ENCODE data around the gene PCDH9.

Gene PCDH9

DNA sequence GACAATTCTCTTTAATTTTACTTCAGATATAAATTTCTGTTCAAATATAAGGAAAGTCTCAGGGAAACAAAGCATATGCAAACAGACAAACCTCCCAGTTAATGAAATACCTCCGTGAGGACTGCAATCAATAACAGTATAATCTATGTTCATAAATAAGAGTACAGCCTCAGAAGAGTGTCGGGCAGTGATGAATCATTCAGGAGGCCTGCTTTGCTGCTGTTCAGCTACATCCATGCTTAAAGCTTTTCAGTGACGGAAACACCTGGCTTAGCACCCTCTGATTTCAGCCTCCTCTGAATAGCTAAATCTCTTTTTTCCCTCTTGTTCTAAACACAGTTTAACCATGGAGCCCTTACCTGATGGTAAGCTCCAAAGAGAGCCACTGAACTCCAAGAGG, 69.0 kb downstream of the PCDH9 start:
- Histone ChIP-seq H3K27me3 (ENCODE audit: insufficient read depth, low read depth) (no peaks in the 10 kb centered on the region), H2AFZ (ENCODE audit: low read depth) (no peak overlapping the region), H4K20me1 (ENCODE audit: insufficient read depth) (no peaks in the 10 kb centered on the region), H3K79me2 (ENCODE audit: insufficient read depth, low read depth) (no peaks in the 10 kb centered on the region), H3K4me1 (ENCODE audit: low read depth, poor library complexity, severe bottlenecking) (no peaks in the 10 kb centered on the region), H3K36me3 (ENCODE audit: insufficient read depth) (no peaks in the 10 kb centered on the region), H3K4me3 (IDR thresholded peaks at IDR 0.05; ENCODE audit: insufficient read depth, low read depth, low read length) (no peak overlapping the region), H3K9ac (no peak overlapping the region), H3K27ac (no peak overlapping the region), H3K4me2 (no peak overlapping the region)
- TF ChIP-seq, protein P1, sequence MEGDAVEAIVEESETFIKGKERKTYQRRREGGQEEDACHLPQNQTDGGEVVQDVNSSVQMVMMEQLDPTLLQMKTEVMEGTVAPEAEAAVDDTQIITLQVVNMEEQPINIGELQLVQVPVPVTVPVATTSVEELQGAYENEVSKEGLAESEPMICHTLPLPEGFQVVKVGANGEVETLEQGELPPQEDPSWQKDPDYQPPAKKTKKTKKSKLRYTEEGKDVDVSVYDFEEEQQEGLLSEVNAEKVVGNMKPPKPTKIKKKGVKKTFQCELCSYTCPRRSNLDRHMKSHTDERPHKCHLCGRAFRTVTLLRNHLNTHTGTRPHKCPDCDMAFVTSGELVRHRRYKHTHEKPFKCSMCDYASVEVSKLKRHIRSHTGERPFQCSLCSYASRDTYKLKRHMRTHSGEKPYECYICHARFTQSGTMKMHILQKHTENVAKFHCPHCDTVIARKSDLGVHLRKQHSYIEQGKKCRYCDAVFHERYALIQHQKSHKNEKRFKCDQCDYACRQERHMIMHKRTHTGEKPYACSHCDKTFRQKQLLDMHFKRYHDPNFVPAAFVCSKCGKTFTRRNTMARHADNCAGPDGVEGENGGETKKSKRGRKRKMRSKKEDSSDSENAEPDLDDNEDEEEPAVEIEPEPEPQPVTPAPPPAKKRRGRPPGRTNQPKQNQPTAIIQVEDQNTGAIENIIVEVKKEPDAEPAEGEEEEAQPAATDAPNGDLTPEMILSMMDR (conservative IDR thresholded peaks at IDR 0.05; ENCODE audit: low read depth, low read length) = no peak

DNA sequence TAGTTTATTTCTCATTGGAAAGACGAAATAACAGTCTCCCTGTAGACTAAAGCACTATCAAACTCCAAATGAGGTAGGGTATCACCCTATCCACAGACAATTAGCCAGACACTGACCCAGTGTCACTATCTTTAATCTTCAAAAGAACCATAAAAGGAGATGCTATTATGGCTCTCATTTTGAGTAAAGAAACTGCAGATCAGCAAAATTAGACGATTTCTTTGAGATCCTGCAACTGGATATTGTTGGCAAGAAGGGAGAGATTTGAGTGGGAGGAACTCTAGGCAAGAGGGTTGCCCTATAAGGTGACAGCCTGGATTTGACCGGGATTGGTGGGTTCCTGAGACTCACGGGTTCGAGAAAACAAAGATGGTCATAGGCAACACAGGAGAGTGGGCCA, 71.2 kb downstream of the PCDH9 start:
- Histone ChIP-seq H3K4me1 (ENCODE audit: low read depth, poor library complexity, severe bottlenecking) (no peaks in the 10 kb centered on the region), H3K27me3 (ENCODE audit: insufficient read depth, low read depth) (no peaks in the 10 kb centered on the region), H3K36me3 (ENCODE audit: insufficient read depth) (no peaks in the 10 kb centered on the region), H4K20me1 (ENCODE audit: insufficient read depth) (no peaks in the 10 kb centered on the region), H3K4me3 (IDR thresholded peaks at IDR 0.05; ENCODE audit: insufficient read depth, low read depth, low read length) (no peak overlapping the region), H3K4me2 (no peak overlapping the region), H3K9ac (no peak overlapping the region), H3K27ac (no peak overlapping the region), H2AFZ (ENCODE audit: low read depth) (no peak overlapping the region), H3K79me2 (ENCODE audit: insufficient read depth, low read depth) (no peaks in the 10 kb centered on the region)
- TF ChIP-seq, protein P1 (conservative IDR thresholded peaks at IDR 0.05; ENCODE audit: low read depth, low read length) = no peak

DNA sequence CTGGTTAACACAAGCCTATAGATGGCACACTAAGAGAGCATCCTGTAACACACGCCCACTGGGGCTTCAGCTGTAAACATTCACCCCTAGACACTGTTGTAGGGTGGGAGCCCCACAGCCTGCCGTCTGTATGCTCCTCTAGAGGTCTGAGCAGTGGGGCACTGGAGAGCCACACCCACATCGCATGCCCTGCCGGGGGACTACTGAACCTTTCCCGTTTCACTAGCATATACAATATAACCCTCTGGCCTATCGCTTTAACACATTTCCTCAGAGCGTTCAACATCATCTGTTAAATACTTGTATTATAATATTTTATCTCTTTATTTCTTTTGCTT, 73.4 kb downstream of the PCDH9 start:
- Histone ChIP-seq H3K4me1 (ENCODE audit: low read depth, poor library complexity, severe bottlenecking) (no peaks in the 10 kb centered on the region), H2AFZ (ENCODE audit: low read depth) (no peak overlapping the region), H3K9ac (no peak overlapping the region), H3K4me2 (no peak overlapping the region), H3K4me3 (IDR thresholded peaks at IDR 0.05; ENCODE audit: insufficient read depth, low read depth, low read length) (no peak overlapping the region), H4K20me1 (ENCODE audit: insufficient read depth) (no peaks in the 10 kb centered on the region), H3K36me3 (ENCODE audit: insufficient read depth) (no peaks in the 10 kb centered on the region), H3K27ac (no peak overlapping the region), H3K79me2 (ENCODE audit: insufficient read depth, low read depth) (no peaks in the 10 kb centered on the region), H3K27me3 (ENCODE audit: insufficient read depth, low read depth) (no peaks in the 10 kb centered on the region)
- TF ChIP-seq, protein P1 (conservative IDR thresholded peaks at IDR 0.05; ENCODE audit: low read depth, low read length) = no peak

DNA sequence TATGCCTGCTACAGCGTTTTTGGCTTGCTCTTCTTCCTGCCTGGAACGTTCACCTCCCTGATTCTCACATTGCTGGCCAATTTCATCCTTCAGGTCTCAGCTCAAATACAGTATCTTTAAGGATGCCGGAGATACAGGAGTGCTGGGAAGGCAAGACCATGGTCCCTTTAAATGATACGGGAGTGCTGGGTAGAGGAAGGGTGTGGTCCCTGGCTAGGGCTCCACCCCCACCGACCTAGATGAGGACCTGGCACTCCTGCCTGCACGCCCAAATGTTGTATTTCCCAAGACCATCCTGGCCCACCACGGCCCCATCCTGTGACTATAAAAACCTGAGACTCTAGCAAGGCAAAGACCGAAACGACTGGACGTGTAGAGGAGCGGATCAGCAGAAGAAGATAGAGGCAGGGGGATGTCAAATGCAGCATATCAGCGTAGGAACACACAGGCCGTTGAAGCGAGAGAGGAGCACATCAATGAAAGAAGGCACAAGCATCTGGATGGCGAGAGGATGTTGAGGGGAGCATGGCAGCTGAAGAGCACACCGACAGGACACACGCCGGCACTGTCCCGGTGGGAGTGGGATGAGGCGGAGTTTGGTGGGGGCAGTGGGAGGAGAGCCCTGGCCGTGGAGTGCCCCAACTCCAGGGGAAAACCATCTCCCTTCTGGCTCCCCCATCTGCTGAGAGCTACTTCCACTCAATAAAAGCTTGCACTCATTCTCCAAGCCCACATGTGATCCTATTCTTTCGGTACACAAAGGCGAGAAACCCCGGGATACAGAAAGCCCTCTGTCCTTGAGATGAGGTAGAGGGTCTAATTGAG, 74.0 kb downstream of the PCDH9 start:
- Histone ChIP-seq H3K4me2 (no peak overlapping the region), H3K9ac (no peak overlapping the region), H3K4me3 (IDR thresholded peaks at IDR 0.05; ENCODE audit: insufficient read depth, low read depth, low read length) (no peak overlapping the region), H3K36me3 (ENCODE audit: insufficient read depth) (no peaks in the 10 kb centered on the region), H3K4me1 (ENCODE audit: low read depth, poor library complexity, severe bottlenecking) (no peaks in the 10 kb centered on the region), H3K27me3 (ENCODE audit: insufficient read depth, low read depth) (no peaks in the 10 kb centered on the region), H3K79me2 (ENCODE audit: insufficient read depth, low read depth) (no peaks in the 10 kb centered on the region), H2AFZ (ENCODE audit: low read depth) (no peak overlapping the region), H4K20me1 (ENCODE audit: insufficient read depth) (no peaks in the 10 kb centered on the region), H3K27ac (no peak overlapping the region)
- TF ChIP-seq, protein P1 (conservative IDR thresholded peaks at IDR 0.05; ENCODE audit: low read depth, low read length) = no peak

Measured in KMS-11 (cell line).